ENCODE measurements around the gene MARCHF6.
"Not testable (repeated sequence)": the region's sequence is repeated elsewhere in the genome, so short reads cannot be mapped to it uniquely, and the experiment has no call there.

Gene MARCHF6

GRCh38 chr5:10351199-10351905 is 2.1 kb upstream of the MARCHF6 start:
- peak; percentile 19 for DNase-seq (ENCODE audit: low spot score)

GRCh38 chr5:10351919-10352318 is 1.6 kb upstream of the MARCHF6 start:
- DNase-seq (ENCODE audit: low spot score) = no peak

GRCh38 chr5:10352430-10353240 is 860 bp upstream of the MARCHF6 start:
- DNase-seq (ENCODE audit: low spot score) = no peak

GRCh38 chr5:10354048-10354872 is 765 bp downstream of the MARCHF6 start:
- peak; percentile 38 for DNase-seq (ENCODE audit: low spot score)

- peak; percentile 38 for DNase-seq (ENCODE audit: low spot score)
These were observed 1.8 kb downstream of the MARCHF6 start for GRCh38 chr5:10355071-10355889.

GRCh38 chr5:10358999-10359398 is 5.5 kb downstream of the MARCHF6 start:
- no peak for DNase-seq (ENCODE audit: low spot score)

- DNase-seq (ENCODE audit: low spot score) = no peak
These were observed 7.2 kb downstream of the MARCHF6 start for GRCh38 chr5:10360686-10361085.

GRCh38 chr5:10363519-10364185 is 10.2 kb downstream of the MARCHF6 start:
- no peak for DNase-seq (ENCODE audit: low spot score)

GRCh38 chr5:10364186-10364689 is 10.7 kb downstream of the MARCHF6 start:
- no peak for DNase-seq (ENCODE audit: low spot score)

GRCh38 chr5:10365782-10366181 is 12.3 kb downstream of the MARCHF6 start:
- no peak for DNase-seq (ENCODE audit: low spot score)

- DNase-seq (ENCODE audit: low spot score) = peak; percentile 68
These were observed 13.1 kb downstream of the MARCHF6 start for GRCh38 chr5:10366310-10367272.

- DNase-seq (ENCODE audit: low spot score) = no peak
These were observed 14.1 kb downstream of the MARCHF6 start for GRCh38 chr5:10367579-10367978.

- no peak for DNase-seq (ENCODE audit: low spot score)
These were observed 17.4 kb downstream of the MARCHF6 start for GRCh38 chr5:10370931-10371330.

GRCh38 chr5:10371369-10371768 is 17.9 kb downstream of the MARCHF6 start:
- DNase-seq (ENCODE audit: low spot score) = not testable (repeated sequence)

- DNase-seq (ENCODE audit: low spot score) = no peak
These were observed 19.5 kb downstream of the MARCHF6 start for GRCh38 chr5:10372726-10373709.

GRCh38 chr5:10374046-10375022 is 20.8 kb downstream of the MARCHF6 start:
- DNase-seq (ENCODE audit: low spot score) = no peak

- DNase-seq (ENCODE audit: low spot score) = not testable (repeated sequence)
These were observed 21.7 kb downstream of the MARCHF6 start for GRCh38 chr5:10375146-10375545.
